T-helper 1 cell treated with Interleukin-12 subunit alpha and Interleukin-12 subunit beta and Interleukin-4 antibody, amounts not matched to agents 30 ng/mL and 1 ng/mL, for 36 hours (primary cell): ENCODE measurements around the gene EIF4G3. TPM values are rescaled to one million over a fixed set of nuclear protein-coding genes. Genes with fewer than 3 reads are reported as not detected.

Source experiments
- intact Hi-C: fragments of 100-400 bp; cut with micrococcal nuclease; formaldehyde crosslinking; loops from one replicate; pipeline ENCODE4 v1.15.1; 2024
- total RNA-seq: library from RNA; stranded (reverse); gene quantifications from 2 replicates; pipeline ENCODE4 v1.2.3, GENCODE V29; 2022

The EIF4G3 gene
- total RNA-seq, 1 donor from 2014 or later: 55.2 TPM

DNA sequence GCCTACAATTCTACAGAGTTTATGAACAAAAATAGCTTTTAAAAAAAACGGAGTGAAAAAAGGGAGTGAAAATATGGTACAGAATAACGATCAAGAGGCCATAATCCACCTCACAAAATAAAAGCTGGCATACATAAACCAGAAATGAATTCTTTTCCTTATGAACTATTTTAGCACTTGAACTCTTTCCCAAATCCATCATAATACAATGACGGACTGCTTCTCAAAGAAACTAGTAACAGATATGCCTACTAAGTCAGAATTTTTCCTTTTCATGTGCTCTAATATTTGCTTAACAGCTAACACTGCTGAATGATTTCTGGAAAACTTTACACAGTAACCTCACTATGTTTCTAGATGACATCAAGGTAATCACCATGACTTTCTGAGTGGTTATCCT lies 144.0 kb downstream of the EIF4G3 start:
- intact Hi-C loops: no loop called here

DNA sequence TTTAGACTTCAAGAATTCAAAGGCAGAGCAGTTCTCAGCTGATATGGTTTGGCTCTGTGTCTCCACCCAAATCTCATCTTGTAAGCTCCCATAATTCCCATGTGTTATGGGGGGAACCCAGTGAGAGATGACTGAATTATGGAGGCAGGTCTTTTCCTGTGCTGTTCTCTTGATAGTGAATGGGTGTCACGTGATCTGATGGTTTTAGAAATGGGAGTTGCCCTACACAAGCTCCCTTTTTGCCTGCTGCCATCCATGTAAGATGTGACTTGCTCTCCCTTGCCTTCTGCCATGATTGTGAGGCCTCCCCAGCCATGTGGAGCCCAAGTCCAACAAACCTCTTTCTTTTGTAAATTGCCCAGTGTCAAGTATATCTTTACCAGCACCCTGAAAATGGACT lies 146.5 kb downstream of the EIF4G3 start:
- intact Hi-C loops: no loop called here

DNA sequence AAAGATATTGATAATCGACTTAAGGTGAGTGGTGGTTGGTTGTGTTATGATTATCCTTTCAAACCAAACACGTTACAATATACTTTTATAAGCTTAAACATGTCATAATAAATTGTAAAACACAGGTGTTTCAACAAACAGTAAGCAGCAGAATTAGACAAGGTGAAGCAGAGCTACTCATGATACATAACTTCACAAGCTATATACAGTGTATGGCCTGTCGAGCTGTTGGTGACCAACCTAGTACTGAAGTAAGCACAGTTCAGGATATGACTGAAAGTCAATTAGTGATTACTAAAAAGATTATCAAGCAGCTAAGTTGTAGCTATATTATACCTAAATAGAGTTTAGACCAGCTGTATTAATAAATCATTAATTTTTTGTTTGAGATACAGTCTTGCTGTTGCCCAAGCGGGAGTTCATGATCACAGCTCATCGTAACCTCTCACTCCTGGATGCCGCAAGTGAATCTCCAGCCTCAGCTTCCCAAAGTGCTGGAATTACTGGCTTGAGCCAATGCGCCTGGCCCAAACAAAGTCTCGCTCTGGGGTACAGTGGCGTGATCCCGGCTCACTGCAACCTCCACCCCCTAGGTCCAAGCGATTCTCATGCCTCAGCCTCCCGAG lies 148.1 kb downstream of the EIF4G3 start:
- intact Hi-C loops: no loop called here

DNA sequence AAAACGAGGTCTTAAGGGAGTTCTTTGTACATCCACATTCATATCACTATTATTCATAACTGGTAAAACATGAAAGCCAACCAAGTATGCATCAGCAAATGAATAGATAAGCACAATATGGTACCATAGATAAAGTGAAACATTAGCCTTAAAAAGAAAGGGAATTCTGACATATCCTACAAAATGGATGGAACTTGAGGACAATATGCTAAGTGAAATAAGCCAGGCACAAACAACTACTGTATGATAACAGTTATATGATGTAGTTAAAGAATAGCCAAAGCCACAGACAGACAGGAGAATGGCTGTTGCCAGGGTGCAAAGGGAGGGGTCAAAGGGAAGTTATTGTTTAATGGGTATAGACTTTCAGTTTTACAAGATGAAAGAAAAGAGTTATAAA lies 148.9 kb downstream of the EIF4G3 start:
- intact Hi-C loops: no loop called here

DNA sequence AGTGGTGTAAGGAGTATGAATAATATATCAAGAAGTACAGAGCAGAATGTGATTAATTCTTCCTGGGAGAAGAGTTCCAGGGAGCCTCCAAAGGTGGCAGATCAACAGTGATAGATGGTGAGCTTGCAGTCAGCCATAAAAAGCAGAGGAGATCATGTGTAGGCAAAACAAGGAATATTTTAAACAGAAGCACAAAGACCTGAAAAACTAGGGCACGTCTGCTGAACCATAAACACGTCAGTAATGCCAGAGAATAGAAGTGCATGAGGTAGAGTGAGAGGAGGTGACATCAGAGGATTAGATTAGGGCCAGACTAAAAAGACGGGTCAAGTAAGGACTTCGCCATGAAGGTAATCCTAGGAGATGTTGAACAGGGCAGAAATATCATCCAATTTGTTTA lies 151.8 kb downstream of the EIF4G3 start:
- intact Hi-C loops: loop anchor here (5.0 kb wide), 1 partner anchor 152 kb away; the partner anchor contains the start of gene EIF4G3

DNA sequence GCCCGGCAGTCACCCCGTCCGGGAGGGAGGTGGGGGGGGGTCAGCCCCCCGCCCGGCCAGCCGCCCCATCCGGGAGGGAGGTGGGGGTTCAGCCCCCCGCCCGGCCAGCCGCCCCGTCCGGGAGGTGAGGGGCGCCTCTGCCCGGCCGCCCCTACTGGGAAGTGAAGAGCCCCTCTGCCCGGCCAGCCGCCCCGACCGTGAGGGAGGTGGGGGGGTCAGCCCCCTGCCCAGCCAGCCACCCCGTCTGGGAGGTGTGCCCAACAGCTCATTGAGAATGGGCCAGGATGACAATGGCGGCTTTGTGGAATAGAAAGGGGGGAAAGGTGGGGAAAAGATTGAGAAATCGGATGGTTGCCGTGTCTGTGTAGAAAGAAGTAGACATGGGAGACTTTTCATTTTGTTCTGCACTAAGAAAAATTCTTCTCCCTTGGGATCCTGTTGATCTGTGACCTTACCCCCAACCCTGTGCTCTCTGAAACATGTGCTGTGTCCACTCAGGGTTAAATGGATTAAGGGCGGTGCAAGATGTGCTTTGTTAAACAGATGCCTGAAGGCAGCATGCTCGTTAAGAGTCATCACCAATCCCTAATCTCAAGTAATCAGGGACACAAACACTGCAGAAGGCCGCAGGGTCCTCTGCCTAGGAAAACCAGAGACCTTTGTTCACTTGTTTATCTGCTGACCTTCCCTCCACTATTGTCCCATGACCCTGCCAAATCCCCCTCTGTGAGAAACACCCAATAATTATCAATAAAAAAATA lies 152.4 kb downstream of the EIF4G3 start:
- intact Hi-C loops: loop anchor here (5.0 kb wide), 1 partner anchor 153 kb away; the partner anchor contains the start of gene EIF4G3

DNA sequence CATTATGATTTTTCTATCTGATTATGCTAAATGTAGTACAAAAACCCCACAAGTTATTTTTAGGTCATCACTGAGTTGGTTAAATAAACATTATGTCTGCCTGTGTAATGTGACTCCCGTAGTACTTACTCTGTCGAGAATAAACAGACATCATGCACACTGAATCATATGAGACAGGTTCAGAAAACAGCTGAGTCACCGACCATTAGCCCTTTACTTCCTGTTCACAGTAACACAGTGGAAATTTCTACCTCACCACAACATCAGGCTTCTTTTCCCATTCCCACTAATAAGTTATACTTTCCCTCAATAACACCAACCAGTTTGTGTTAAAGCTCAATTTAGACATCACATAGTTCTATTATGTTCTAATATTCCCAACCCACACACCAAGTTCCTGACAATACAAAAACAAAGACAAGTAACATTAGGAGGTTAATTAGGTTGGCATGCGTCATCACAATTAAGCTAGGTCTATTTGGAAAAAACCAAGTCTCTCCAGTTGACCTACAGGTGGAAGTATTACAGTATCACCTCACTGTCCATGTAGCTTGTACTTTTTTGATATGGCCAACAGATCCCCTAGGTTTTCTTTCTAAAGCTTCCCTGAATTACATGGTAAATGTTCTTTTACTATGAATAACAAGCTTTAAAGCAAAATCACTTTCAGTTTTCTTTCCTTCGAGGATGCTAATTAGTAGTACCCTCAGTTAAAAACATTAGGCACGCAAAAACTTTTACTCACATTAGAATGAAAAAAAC lies 154.2 kb downstream of the EIF4G3 start:
- intact Hi-C loops: loop anchor here (1.0 to 5.0 kb wide), 2 partner anchors 30 to 155 kb away; partner anchors contain the start of gene EIF4G3

DNA sequence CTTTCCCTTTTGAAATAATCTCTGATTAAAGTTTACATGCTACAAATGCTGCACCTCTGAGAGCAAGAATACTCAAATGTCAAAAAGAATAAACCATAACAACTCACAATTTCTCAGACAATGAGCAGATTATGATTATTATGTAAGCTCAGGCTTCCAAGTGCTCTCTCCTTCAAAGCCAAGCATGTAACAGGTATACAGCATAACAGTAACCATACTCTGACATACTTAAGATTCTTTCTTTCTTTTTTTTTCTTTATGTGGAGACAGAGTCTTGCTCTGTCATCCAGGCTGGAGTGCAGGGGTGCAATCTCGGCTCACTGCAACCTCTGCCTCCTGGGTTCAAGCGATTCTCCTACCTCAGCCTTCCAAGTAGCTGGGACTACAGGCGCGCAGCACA lies 155.4 kb downstream of the EIF4G3 start:
- intact Hi-C loops: loop anchor here (5.0 kb wide), 1 partner anchor 156 kb away; the partner anchor contains the start of gene EIF4G3

DNA sequence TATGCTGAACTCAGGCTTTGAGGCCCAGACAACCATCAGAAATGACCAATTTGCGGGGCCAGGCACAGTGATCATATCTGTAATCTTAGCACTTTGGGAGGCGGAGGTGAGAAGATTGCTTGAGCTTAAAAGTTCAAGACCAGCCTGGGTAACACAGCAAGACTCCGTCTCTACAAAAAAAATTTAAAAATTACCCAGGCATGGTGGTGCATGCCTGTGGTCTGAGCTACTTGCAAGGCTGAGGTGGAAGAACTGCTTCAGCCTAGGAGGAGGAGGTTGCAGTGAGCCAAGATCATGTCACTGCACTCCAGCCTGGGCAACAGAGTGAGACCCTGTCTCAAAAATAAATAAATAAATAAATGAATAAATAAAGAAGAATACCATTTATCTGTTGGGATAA lies 156.5 kb downstream of the EIF4G3 start:
- intact Hi-C loops: loop anchor here (5.0 kb wide), 1 partner anchor 157 kb away; the partner anchor contains the start of gene EIF4G3

DNA sequence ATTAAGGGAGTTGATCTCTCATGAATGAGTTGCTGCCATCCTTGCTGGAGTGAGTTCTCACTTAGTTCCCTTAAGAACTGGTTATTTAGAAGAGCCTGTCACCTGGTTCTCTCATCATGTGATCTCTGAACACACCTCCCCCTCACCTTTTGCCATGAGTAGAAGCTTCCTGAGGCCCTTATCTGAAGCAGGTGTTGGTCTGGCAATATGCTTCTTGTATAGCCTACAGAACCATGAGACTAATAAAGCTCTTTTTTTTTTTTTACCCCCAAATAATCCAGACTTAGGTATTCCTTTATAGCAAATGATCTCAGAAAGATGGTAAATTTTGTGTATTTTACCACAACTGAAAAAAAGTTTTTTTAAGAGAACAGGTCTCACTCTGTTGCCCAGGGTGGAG lies 158.0 kb downstream of the EIF4G3 start:
- intact Hi-C loops: no loop called here

DNA sequence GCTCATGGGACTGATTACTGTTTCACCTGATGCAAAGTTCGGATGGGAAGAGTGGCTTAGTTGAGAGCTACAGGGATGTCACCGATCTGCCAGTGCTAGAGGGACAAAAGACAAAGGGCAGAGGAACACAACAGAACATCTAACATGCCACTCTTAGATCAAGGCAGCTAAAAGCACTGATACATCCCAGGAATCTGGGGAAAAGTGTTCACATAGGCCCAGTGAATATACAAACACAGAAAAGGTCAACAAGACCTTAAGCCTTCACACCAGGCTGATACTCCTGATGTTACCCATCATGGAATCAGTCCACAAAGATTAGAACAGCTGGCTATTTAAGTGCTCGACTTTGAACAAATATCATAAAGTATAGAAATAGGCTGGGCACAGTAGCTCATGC lies 163.2 kb downstream of the EIF4G3 start:
- intact Hi-C loops: no loop called here

DNA sequence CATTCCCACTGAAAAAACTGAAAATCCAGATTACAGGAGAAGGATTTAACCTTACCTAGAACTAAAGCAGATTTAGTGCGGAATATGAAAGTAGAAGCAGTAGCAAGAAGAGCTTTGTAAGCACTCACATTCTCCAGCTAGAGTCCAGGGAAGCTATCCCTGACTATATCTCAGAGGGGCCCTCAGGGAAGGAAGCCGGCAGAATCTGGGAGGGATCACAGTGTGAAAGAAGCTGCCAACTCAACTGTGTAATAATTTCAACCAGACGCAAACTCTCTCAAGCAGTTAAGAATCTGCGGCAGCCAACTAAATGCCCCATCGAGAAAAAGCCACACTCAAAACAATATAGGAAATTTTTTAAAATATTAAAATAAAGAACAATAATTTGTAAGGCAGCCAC lies 163.8 kb downstream of the EIF4G3 start:
- intact Hi-C loops: no loop called here

DNA sequence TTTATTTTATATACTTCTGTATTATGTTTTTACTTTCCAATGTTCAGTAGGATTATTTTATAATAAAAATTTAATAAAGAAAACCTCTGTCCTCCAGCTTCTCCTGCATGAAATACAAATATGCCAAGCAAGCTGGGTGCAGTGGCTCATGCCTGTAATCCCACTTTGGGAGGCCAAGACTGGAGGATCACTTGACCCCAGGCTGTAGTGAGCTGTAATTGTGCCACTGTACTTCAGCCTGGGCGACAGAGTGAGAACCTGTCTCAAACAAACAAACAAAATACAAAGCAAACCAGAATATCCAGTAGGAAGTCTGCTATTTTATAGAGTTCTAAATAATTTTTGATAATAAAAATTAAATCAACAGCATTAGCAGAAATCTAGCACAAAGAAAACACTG lies 168.8 kb downstream of the EIF4G3 start:
- intact Hi-C loops: no loop called here

DNA sequence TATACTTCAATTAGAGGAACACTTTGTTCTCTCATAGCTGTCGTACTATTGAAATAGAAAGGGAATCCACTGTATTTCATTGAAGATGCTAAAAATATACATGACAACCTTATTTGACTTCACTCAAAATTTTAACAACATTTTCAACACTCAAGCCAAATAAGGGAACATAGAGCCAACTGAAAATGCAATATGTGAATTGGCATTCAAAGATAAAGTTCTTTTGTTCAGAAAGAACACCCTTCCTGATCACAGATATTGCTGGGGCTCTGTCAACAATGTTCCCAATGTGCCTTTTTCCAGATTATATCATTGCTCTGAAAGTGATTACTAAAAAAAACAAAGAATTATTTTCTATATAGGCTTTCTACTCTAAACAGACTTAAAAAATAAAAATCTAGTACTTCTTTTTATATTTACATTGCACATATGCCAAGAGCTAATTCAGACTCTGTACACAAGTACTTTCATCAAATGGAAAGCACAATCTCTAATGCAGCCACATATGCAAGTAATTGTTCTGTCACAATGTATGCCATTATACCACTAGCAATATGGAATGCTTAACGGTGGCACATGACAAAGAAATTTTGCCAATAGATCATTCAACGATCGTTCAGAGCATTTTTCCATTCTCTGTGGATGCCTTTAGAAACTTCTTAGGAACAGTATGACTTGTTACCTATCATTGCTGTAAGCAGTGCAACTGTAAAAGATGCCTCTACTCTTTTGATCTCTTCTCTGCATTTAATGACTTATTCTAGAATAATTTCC lies 171.0 kb downstream of the EIF4G3 start:
- intact Hi-C loops: no loop called here

DNA sequence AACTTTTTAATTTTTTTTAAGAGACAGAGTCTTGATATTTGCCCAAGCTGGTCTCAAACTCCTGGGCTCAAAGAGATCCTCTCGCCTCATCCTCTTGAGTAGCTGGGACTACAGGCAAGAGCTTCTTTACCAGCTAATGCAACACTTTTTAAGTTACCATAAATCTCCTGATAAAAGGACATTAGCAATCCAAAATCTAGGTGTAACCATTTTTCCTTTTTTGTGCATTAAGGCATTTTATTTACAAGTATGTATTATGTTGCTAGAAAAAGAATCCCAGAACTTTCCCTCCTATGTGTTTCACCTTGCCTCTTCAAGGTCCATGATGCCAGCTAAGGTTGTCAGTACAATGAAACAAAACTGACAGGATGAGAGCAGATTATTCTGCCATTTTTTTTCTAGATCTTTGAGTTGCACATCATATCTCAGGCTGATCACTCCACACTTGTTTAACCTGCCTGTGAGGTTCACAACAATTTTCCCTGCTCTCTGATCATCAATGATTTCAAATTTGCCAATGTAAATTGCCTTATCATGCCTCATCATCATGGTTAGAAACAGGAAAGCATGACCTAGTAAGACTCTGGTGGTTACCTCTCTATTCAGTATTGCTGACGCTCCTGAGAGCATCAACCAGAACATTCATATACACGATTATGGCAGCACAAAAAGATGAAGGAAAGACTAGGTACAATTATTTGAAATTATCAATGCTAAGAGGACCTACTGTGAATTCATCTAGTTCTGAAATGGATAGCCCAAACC lies 173.2 kb downstream of the EIF4G3 start:
- intact Hi-C loops: no loop called here

DNA sequence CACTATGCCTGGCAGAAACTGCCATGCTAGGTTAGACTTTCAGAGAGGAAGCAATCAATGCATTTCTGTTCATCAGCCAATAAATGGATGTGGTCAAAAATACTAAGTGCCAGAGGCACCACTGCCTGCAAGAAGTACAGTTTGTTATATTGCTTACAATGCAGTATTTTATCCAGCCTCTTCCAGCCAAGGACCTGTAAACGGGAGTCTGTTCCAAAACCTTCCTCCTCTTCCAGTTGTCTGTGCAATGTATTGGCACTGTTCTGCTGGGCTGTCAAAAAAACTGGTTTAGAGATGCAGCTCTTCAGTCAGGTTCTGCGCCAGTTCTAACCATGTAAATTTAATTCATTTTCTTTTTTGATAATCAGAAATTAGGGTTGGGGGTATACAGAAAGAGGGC lies 175.7 kb downstream of the EIF4G3 start:
- intact Hi-C loops: no loop called here

DNA sequence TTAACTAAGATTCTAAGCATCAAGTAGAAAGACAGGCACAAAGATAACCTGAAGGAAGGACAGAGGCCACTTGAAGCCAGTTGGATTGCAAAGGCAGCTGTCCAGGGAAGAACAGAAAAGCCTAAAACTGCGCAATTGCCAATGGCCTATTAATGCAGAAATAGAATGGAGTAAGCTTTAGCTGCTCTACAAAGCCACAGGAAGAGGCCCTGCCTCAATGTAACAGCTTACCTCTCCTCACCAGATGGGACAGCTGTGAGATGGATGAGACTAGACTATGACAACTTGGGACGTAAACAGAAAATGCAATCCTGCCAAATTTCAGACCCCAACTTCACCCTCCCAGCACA lies 176.5 kb downstream of the EIF4G3 start:
- intact Hi-C loops: no loop called here

DNA sequence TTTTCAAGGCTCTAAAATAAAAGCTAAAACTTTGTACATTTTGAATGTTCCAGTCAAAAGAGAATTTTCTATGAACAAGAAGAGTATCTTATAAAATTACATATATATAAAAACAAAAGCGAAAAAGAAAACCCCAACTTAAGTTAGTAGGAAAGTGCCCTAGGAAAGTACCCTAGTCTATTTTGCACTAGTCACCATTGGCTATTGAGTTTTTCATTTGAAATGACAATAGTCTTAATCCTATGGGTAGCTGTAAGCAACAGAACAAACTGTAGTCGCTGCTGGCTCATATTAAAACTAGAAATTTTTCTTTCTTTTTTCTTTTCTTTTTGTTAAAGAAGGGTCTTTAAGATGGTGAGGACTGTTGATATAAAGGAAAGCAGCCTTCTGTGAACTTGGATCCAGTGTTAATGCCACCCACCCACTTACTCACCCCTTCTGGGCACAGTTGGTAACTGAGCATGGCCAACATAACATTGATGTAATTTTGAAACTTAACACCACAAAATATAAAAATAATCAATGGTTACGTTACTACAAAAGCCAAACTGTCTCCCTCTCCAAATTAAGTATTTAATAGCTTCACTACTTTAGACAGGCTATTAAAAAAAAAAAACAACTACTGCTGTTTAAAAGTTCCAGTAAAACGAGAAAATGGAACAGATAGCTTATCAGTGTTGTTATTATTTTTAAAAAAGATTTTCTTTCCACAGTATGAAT lies 177.0 kb downstream of the EIF4G3 start:
- intact Hi-C loops: no loop called here

DNA sequence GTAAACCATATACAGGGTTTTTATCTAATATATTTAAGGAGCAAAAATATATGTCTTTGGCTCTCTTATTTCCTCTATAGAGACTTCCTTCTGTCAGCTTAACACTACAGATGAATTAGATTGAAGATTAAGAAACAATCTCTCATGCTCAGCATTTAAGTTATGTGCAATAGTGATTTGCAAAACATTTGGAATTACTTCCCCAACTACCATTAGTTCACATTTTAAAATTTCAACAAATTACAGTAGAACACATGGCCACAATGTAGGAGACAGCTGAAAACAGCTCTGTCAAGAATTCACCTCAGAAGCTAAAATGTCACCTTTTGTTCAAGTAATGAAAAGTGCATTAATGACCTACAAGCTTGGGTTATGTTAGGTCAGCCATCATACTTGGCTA lies 177.9 kb downstream of the EIF4G3 start:
- intact Hi-C loops: no loop called here
